SH-SY5Y (cell line): Measurements from ENCODE around the gene MARCKSL1.

ENCODE experiments used
- GATA2 ChIP-seq: IDR thresholded peaks from 2 replicates; pipeline ENCODE4 v1.6.1; 2011; ENCODE audit warnings: mild to moderate bottlenecking, low read depth, low read length
- GATA3 ChIP-seq: IDR thresholded peaks from 2 replicates; pipeline ENCODE4 v1.6.1; 2011; ENCODE audit warnings: low read depth, mild to moderate bottlenecking, low read length, moderate library complexity

DNA sequence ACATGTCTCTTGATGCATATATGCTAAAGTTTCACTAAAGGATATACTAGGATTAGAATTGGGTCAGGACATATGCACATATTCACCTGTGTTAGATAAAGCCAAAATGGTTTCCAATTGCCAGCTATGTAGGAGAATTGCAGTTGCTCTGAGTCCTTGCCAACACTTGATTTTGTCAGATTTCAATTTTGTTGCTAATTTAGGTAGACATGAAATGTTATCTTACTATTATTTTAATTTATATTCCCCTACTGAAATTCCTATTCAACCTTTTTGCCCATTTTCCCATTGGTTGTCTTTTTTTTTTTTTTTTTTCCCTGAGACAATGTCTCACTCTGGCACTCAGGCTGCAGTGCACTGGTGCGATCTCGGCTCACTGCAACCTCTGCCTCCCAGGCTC is 30.7 kb downstream of the MARCKSL1 start:
- no peak for TF ChIP-seq GATA2
- no peak for TF ChIP-seq GATA3
